HG03342 (cell line): ENCODE data around the gene TRRAP.
"Not testable (repeated sequence)": the region's sequence is repeated elsewhere in the genome, so short reads cannot be mapped to it uniquely, and the experiment has no call there.

Source experiments
- ATAC-seq: cut with Tn5 transposase; IDR thresholded peaks from one replicate; pipeline ENCODE4 v1.9.1; 2021; ENCODE audit warnings: mild to moderate bottlenecking, moderate library complexity; ENCODE audit not compliant: unreplicated experiment

TRRAP gene

GRCh38 chr7:98864731-98865453, 13.4 kb upstream of the TRRAP start:
- ATAC-seq = no peak

GRCh38 chr7:98866351-98866750, 12.0 kb upstream of the TRRAP start:
- ATAC-seq = no peak

- no peak for ATAC-seq
These were observed 11.6 kb upstream of the TRRAP start for GRCh38 chr7:98866765-98867164.

DNA sequence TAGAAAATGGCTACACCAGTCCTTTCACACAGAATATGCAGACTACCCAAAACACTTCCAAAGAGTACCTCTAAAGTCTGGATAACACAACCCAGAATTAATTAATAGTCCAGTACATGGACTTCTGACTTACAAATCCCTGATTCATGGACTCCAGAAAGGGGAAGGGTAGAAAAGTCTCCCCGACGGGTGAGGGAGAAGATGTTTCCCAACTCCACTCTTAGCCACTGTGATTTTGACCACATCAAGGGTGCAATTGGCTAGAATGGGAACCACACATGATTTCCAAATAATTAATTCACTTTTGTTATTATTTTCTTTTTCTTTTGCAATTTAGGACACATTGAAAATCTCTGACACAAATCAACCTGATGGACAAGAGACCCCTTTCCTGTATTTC, 9.9 kb upstream of the TRRAP start:
- no peak for ATAC-seq

DNA sequence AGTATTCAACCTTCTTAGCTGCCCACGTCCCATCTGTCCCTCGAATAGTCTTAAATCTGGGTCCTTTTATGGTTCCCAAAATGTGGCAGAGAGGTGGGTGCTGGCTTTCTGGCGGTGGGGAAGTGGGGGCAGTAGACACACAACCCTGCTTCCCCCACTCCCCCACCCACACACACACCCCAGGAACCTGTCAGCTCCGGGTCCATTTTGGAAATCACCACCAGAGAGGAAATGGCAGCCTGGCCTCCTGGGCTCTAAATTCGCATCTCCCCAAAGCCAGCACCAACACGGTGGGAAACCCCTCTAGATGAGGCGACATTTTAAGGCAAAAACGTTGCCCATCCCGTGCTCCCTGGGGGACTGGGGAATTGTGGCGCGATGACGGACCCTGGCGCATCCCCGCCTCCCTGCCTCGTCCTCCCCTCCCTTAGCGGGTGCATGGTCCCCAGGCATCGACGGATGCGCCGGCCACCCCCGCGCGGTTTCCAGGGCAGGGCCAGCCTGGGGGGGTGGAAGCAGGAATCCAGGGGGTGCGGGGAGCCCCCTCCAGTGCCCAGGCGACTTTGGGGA, 9.2 kb upstream of the TRRAP start:
- ATAC-seq = no peak

- ATAC-seq = peak; percentile 7
These were observed 8.7 kb upstream of the TRRAP start, which contains the start of gene TMEM130 for GRCh38 chr7:98869597-98870120. TMEM130 (minus strand) TSS chr7:98870014; CDS start chr7:98869861, 153 bp downstream.

GRCh38 chr7:98870121-98870651, 8.1 kb upstream of the TRRAP start:
- peak; percentile 84 for ATAC-seq

DNA sequence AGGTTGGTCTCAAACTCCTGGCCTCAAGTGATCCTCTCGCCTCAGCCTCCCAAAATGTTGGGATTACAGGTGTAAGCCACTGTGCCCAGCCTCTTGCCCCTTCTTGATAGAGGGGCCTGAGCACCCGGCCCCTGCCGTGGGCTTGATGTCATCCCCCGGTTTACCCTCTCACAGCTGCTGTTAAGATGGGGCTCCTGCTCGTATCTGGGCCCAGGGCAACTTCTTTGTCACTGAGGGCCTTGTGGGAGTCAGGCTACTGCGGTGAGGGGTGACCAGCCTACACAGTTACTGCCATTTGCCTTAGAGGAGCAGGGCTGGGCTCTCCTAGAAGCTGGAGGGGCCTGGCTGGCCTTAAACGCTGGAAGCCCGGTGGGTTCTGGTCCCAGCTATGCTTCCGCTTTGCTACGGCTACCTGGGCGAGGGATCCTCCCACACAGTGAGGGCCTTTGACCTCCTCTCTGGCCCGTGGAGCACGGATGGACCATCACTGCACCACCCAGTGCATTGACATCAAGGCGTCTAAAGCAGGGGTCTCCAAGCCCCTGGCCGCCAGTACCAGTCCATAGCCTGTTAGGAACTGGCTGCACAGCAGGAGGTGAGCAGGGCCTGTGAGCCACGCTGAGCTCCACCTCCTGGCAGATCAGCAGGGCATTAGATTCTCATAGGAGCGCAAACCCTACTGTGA, 7.4 kb upstream of the TRRAP start:
- ATAC-seq = no peak

- ATAC-seq = no peak
These were observed 5.9 kb upstream of the TRRAP start for GRCh38 chr7:98872328-98872924.

GRCh38 chr7:98873610-98874009, 4.7 kb upstream of the TRRAP start:
- ATAC-seq = not testable (repeated sequence)

DNA sequence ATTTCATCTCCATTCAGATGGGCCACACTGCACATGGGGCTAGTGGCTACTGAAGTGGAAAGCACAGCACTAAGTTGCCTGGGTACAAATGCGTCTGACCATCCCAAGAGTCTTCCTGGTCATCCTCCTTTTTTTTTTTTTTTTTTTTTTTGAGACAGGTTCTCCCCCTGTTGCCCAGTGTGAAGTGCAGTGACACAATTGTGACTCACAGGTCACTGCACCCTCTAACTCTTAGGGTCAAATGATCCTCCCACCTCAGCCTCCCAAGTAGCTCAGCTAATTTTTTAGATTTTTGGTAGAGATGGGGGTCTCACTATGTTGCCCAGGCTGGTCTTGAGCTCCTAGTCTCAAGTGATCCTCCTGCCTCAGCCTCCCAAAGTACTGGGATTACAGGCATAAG, 3.4 kb upstream of the TRRAP start:
- no peak for ATAC-seq

DNA sequence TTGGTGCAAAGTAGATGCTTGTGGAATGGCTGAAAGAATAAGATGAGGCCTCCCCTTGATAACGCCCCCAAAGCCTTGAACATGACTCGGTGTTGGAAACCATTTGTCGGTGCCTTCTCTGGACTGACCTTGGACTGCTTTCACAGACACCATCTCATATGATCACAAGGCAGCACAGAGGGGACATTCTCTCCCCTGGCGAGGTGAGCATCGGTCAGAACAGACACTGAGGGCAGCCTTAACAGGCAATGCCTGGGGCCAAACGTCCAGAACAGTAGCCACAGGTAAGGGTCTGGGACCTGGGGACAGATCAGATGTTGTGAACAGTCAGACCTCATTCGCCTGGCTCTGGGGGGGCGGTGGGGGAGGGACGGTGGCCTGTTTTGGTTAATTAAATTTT, 2.8 kb upstream of the TRRAP start:
- ATAC-seq = no peak

DNA sequence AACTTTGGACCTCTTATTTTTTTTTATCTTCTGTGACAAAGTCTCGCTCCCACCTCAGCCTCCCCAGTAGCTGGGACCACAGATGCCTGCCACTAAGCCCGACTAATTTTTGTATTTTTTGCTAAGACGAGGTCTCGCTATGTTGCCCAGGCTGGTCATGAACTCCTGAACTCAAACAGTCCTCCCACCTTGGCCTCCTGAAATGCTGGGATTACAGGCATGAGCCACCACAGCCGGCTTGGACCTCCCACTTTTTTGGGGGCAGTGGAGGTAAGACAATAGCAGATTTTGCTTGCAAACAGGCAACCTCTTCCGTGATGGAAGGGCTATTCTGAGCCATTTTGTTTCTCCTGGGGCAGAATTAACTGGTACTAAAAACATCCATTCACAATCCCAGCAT, 1.2 kb upstream of the TRRAP start:
- no peak for ATAC-seq

GRCh38 chr7:98877692-98878364, 504 bp upstream of the TRRAP start:
- ATAC-seq = no peak

DNA sequence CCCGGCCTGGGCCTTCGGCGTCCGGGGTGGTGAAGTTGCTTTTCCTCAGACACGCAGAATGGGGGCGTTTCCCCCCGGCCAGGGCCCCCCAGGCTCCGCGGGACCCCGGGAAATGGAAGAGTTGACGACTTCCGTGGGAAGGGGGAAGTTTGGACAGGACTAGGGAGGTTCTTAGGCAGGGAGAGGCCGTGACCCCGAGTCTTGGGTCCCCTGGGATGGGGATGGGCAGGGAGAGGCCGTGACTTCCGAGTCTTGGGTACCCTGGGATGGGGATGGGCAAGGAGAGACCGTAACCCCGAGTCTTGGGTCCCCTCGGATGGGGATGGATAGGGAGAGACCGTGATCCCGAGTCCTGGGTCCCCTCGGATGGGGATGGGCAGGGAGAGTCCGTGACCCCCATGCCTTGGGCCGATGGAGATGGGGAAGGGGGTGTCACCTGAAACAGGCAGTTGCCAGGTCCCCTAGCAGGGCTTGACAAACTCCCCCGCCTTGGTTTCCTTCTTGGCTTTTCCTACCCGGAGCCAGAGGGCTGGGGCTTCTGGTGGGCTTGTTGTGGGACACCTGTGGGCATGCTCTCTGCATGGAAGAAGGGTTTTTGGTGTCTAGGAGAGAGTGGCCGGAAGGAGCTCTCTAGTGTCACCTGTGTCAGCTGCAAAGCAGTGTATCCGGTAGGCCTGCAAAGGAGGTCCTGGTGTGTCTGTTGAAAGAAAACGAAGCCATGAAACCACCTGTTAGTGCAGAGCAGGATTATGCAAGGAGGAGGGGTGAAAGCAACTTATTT, 1.1 kb downstream of the TRRAP start:
- ATAC-seq = peak; percentile 84

DNA sequence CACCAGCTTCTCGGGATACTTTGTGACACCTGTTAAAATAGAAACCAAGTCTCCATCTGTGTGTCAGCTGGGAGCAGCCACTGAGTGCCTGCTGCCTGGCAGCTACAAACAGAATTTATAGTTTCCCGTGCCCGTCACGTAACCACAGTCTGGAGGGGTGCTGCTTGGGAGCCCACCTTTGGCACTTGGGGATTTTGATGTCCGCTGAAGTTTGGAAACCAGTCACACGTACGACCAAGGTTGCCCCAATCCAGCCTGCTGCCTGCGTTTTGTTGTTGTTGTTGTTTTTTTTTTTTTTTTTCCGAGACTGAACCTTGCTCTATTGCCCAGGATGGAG, 1.6 kb downstream of the TRRAP start:
- ATAC-seq = no peak

DNA sequence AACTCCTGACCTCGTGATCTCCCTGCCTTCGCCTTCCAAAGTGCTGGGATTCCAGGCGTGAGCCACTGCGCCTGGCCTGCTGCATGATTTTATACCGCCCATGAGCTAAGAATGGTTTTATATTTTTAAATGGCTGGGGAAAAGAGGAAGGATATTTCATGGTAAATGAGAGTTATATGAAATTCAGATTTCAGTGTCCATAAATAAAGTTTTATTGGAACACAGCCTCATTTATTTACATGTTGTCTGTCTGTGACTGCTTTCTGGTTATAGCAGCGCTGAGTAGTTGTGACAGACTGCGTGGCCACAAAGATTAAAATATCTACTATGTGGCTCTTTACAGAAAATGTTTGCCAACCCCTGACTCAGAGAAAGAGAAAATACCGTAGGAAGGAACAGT, 2.2 kb downstream of the TRRAP start:
- no peak for ATAC-seq

DNA sequence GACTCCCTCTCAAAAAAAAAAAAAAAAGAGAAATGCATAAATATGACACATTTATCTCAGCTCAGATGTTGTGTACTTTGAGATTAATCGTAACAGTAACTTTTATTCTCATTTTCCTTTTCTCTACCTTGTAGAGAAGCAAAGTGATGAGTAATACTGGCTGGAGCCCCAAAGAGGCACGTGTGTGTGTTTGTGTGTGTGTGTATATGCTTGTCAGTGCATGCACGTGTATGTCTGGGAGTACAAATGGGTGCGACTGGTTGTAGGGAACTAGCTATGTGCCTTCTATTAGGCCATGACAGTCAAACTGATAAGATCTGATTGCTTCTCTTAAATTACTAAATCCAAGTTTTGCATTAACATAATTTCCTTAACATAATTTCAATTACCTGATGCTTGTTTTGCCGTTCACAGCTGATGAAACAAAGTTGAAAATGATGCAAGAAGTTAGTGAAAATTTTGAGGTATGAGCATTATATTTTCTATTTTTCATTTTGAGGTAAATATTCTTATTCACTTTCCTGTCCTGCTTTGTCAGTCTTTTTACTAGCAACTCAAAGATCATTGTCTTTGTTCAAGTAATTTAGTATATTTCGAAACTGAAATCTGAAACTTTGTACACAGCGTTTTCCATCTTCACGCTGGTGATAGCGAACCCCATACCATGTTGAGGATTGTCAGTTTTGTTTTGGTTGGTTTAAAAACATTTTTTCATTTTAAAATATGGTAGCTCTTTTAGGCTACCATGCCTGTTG, 3.4 kb downstream of the TRRAP start:
- no peak for ATAC-seq

GRCh38 chr7:98884416-98884815, 6.1 kb downstream of the TRRAP start:
- no peak for ATAC-seq
